Stimulated activated CD8-positive, alpha-beta memory T cell treated with anti-CD3 and anti-CD28 coated beads, Interleukin-12 subunit alpha, Interleukin-12 subunit beta, amount 100 ng/mL, for 24 hours (primary cell): Measurements from ENCODE around the gene UBTD1.
"Not testable (repeated sequence)": the region's sequence is repeated elsewhere in the genome, so short reads cannot be mapped to it uniquely, and the experiment has no call there.

Source experiments
- DNase-seq: peaks from one replicate; pipeline ENCODE4 v3.0.0-alpha.2; 2020; ENCODE audit errors: extremely low read depth

The UBTD1 gene

DNA sequence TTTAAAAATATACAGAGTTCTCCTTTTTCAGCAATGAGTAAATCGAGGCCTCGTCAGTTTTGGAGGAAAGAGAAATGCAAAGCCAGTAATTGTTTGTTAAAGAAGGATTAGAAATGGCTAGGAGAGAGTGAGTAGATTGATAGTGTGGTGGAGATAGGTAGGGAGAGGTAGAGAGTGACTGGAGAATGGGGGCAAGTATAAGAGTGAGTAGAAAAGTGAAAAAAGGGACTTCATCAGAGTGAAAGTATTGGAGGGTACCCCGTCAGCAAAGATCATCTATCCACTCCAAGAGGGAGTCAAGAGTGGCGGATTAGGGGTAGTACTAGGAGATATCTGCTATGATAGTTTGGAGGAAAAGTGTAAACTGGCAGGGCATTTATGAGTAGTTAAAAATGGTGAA, 64.6 kb downstream of the UBTD1 start:
- no peak for DNase-seq

DNA sequence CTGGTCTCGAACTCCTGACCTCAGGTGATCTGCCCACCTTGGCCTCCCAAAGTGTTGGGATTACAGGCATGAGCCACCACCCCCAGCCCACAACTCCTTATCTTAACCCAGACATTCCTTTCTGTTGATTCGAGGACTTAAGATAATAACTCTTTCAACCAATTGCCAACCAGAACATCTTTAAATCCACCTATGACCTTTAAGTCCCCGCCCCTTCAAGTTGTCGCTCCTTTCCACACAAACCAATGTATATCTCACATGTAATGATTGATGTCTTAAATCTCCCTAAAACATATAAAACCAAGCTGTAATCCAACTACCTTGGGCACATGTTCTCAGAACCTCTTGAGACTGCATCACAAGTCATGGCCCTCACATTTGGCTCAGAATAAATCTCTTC, 66.1 kb downstream of the UBTD1 start:
- no peak for DNase-seq

DNA sequence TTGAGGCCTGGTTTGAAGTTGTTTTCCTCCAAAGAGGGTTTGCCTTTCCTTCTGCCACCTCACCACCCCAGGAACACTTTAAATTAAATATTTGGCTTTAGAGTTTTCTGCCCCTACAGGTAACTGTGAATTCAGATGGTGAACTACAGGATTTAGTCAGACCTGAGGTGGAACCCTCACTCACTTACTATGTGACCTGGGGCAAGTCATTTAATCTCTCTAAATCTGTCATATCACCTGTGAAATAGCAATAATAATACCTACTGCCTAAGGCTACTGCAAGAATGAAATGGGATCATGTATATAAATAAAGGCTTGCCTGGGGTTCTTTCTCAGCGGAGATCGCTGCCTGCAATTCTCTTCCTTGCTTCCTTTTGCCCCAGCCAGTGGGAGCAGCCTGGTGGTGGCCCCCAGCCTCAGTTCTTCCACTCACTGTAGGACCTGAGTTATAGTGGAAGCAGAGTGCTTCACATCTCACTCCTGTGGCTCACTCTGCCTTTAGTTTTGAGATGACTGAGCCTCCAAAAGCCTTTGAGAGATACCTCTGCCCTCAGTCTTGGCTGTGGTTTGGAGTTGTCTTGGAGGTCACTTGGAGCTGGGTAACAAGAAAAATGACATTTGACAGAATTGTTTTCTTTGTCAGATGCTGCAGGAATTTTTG, 67.7 kb downstream of the UBTD1 start:
- no peak for DNase-seq

DNA sequence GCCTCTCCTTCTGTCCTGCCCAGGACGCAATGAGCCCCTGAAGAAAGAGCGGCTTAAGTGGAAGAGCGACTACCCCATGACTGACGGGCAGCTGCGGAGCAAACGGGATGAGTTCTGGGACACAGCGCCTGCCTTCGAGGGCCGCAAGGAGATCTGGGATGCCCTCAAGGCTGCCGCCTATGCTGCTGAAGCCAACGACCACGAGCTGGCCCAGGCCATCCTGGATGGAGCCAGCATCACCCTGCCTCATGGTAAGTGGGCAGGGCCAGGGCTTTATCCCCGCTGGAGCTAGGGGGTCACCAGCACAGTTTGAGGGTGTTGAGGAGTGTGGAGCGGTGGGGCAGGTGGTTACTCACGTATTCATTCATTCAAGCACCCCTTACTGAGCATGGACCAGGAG, 69.2 kb downstream of the UBTD1 start:
- DNase-seq: no peak

DNA sequence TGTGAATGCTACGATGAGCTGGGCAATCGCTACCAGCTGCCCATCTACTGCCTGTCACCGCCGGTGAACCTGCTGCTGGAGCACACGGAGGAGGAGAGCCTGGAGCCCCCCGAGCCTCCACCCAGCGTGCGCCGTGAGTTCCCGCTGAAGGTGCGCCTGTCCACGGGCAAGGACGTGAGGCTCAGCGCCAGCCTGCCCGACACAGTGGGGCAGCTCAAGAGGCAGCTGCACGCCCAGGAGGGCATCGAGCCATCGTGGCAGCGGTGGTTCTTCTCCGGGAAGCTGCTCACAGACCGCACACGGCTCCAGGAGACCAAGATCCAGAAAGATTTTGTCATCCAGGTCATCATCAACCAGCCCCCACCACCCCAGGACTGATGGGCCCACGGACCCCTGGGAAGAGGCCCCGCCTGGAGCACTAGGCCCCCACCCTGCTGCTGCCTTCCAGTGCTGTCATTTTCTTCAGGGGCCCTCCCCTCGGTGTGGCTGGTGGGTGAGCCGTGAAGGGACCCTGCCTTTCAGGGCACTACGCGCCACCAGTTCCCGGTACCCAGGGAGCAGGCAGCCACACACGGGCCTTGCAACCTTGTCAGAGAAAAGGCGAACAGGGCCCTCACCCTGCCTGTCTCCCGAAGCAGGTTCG, 71.5 kb downstream of the UBTD1 start:
- DNase-seq: no peak

DNA sequence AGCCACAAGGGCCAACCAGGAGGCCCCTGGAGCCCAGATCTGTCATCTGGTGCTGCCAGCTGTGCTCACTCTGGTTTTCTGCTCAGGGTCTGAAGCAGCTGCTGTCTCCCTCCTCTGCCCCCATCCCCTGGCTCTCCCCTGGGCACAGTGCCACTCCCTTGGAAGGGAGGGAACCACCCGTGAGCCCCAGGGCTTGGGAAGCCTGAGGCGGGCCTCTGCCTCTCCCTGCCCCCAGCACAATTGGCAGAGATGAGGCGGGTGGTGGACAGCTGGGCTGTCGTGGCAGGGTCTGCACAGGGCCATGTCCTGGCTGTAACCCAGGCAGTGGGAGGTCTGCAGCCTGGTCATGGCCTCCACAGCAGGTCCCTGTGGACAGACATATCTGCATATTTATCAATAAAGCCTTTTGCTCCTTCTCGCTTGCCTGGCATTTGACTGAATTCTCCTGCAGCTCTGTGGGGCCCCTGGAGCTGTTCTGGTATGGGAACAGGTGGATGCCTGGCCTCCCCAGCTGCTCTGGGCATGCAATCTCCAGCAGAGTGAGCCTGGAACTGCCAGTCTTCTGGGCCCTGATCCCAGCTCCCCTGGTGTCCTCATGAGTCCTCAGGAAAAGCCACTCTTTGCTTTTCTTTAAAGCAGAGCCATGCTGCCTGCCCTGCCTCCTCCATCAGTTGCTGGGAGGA, 72.2 kb downstream of the UBTD1 start:
- no peak for DNase-seq

DNA sequence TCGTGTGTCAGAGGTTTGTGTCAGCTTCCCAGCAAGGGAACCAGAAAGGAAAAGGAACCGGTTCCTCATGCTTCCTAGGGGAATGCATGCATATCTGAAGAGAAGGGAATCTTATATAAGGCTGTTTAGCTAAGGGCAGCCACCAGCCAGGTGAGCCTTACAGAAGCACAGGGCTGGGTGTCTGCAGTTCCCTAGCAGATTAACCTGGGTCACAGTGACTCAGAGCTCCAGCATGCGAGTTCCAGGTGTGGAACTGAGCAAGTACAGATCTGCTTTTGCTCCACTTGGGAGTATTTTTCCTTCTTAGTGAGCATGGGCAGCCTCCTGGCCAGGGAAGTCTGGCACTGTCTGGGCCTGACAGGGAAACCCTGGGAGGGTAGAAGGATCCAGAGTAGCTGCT, 72.9 kb downstream of the UBTD1 start:
- DNase-seq: no peak

DNA sequence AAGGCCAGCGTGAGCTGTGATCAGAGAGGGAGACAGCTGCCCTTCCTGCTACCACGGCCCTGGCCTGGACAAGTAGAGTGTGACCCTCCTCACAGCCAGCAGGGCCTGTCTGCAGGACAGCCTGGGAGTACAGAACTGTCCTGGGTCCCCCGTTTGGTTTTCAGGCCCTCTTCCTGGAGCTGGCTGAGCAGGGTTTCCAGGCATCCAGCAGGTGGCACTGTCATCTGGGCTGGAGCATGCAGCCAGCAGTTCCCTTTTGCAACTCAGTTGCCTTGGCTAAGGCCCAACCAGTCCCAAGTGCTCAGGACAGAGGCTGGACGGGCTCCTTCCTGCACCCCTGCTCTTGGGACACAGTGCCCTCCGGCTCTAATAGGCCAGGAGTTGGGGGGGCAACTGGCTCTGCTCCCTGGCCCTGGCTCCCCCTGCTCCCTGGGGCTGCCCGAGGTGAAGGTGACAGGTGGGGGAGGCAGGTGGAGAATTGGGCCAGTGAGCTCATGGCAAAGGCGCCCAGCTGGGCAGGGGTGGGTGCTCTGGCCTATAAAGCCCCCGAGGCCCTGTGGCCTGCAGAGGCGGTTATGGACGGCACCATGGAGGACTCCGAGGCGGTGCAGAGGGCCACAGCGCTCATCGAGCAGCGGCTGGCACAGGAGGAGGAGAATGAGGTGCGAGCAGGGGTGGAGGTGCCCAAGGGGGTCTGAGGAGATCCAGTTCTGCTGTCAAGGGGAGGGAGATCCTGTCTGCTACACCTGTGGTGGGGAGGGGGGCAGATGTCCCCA, 73.7 kb downstream of the UBTD1 start, which contains the start of gene ANKRD2:
TSS of gene ANKRD2 (plus strand) at position 566 of the 776 bp plus-strand sequence. CDS start at position 576, 10 bp downstream.
- DNase-seq: peak; percentile 19

DNA sequence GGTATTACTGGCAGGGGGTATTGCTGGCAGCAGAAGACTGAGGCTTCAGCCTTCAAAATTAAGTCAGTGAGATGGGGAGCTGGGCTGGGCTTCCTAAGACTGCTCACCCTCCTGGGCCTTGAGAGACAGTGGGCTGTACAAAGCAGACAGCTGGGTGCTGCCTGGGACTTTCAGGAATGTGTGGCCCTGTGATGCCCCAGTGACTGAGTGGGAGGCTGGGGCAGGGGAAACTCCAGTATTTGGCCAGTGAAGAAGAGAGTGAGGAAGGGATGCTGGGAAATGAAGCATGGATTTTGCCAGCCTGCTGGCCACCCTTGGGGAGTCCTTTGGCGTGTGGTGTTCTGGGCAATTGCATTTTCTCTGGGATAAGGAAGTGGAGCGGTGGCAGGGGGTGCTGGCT, 74.3 kb downstream of the UBTD1 start:
- no peak for DNase-seq

DNA sequence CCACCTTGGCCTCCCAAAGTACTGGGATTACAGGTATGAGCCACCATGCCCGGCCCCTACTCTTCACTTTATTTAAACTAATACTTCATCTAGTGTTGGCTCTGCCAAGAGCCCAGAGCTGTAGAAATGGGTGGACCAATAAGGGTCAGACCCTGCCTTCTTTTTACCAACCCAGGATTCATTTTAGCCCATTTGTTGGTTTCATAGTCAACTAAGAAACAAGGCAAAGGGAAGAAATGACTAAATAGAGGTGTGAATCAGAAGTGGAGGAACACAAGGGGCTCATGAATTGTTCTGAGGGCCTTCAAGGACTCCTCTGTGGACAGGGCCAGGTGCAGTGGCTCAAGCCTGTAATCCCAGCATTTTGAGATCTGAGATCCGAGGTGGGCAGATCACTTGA, 74.9 kb downstream of the UBTD1 start:
- no peak for DNase-seq

DNA sequence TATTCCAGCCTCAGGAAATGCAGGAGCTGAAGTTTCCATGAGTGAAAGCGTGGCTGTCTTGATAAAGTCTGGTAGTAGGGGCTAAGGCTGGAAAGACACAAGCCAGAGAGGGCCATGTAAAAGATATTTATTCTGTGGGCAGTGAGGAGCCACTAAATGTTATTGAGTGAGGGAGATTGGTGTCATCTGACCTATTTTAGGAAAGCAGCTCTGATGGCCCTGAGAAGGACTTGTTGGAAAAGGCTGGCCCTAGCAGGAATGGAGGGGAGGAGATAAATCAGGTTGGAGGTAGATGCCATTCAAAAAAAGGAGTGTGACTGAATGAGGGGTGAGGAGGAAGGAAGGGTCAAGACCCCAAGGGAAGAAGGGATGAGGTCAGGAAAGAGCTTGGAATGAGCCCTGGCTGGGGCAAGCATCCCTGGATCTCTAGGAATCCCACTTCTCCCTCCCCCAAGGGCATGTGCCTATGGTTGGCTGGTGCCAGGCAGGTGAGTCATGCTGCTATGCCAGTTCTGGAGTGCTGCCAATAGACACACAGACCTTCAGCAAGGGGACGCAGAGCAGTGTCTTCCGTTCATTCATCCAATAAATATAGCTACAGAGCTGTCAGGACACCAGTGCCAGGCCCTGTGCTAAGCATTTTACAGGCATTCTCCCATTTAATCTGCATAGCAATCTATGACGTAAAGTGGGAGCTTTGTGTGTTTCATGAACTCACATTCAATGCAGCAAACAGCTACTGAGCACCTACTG, 75.8 kb downstream of the UBTD1 start:
- no peak for DNase-seq

DNA sequence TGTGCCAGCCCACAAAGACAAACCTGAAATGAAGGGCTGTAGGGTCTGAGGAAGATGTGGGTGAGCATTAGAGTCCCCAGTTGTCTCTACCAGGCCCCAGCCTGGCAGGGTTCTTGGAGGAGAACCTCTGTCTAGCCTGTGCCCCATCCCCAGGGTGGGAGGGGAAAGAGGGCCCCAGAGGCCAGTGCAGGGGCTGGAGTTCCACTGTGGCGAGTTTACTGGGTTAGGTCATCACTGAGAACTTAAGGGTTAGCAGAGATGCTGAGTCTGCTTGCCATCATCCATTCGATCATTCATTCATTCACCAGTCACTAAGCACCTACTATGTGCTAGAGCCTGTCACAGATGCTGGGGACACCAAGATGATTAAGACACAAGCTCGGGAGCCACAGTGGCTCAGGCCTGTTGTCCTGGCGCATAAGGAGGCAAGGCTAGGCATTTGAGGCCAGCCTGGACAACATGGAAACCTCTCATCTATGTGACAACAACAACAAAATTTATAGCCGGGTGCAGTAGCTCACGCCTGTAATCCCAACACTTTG, 76.5 kb downstream of the UBTD1 start:
- no peak for DNase-seq

DNA sequence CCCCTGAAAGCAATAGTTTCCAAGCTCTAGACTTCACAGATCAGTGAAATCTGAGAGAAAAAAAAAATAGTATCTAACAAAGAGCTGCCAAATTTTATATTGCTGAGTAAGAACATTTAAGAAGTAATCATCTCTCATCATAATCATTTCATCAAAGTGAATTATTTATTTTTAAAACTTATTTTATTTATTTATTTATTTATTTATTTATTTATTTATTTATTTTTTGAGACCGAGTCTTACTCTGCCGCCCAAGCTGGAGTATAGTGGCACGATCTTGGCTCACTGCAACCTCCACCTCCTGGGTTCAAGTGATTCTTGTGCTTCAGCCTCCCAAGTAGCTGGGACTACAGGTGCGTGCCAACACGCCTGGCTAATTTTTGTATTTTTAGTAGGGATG, 77.8 kb downstream of the UBTD1 start:
- not testable (repeated sequence) for DNase-seq

DNA sequence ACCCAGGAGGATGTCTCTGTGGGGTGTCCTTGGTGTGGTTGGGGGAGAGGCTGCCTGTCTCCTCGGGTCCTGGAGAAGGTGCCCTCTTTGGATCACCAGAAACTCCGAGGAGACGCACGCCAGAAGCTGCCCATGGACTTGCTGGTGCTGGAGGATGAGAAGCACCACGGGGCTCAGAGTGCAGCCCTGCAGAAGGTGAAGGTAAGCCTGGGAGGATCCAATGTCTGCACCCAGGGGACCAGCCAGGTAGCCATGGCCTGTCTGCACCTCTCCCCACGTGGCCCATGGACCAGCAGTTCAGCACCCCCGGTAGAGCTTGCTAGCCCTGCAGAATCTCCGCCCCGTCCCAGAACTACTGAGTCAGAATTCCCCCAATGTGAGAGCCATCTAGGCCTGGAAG, 79.0 kb downstream of the UBTD1 start:
- no peak for DNase-seq

DNA sequence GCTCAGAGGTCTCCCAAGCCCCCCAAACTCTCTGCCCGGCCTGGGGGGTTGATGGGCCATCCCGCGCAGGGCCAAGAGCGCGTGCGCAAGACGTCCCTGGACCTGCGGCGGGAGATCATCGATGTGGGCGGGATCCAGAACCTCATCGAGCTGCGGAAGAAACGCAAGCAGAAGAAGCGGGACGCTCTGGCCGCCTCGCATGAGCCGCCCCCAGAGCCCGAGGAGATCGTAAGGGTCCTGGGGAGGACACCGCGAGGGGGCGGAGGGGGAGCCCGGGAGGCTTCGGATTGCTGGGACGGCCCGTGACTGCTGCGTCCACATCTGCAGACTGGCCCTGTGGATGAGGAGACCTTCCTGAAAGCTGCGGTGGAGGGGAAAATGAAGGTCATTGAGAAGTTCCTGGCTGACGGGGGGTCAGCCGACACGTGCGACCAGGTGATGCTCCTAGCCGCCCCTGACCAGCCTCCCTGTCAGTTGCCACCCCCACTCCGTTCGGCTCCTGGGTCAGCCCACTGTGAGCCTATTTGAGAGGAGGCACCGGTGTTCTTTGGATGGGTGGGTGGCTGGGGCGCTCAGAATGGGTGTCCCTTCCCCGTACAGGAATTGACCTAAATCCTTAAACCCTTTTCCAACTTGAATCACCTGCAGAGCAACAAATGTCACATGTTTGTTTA, 79.6 kb downstream of the UBTD1 start:
- DNase-seq: no peak

DNA sequence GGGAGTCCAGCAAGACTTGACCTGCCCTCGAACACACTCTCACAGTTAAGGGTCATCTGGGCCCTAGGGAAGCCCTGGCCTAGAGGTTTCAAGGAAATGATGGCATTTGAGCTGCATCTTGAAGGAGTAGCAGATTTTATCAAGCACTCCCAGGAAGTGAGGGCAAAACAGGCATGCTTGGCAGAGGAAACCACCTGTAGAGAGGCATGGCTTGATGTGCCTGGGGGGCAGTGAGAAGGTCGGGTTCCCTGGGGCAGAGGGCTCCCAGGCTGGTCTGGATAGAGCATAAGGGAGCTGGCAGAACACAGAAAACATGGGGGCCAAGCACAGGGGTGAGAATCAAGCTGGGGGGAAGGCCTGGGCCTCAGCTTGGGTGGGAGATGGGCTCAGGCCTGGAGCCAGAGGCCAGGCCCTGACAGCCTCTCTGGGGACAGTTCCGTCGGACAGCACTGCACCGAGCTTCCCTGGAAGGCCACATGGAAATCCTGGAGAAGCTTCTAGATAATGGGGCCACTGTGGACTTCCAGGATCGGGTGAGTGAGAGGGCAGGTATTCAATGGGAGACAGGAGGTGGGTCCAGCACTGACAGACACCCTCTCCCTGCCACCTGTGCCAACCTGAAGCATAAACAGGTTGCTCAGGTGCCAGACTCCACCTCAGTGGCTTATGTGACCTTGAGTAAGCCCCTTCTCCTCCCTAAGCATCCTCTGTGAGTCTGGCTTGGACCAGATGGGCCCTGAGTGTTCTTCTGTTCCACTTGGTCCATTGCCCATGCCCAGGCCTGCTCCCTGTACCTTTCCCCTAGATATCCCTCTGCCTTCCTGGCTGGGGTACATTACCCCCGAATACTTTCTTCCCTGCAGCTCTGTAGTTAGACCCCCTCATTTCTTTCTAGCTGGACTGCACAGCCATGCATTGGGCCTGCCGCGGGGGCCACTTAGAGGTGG, 82.0 kb downstream of the UBTD1 start:
- DNase-seq: no peak

DNA sequence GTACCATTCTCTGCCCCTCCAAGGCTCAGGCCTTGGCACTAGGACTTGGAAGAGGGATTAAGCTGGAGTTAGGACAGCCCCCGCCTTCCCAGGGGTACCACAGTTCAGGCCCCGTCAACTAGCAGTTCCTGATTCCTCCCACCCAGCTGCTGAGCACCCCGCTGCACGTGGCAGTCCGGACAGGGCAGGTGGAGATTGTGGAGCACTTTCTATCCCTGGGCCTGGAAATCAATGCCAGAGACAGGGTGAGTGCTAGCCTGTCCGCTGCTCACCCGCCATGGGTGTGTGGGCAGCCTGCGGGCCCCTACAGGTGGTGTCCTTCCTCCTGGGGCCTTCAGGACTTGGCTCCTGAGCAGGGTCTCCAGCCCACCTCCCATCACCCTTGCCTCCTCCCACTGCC, 83.4 kb downstream of the UBTD1 start:
- no peak for DNase-seq

DNA sequence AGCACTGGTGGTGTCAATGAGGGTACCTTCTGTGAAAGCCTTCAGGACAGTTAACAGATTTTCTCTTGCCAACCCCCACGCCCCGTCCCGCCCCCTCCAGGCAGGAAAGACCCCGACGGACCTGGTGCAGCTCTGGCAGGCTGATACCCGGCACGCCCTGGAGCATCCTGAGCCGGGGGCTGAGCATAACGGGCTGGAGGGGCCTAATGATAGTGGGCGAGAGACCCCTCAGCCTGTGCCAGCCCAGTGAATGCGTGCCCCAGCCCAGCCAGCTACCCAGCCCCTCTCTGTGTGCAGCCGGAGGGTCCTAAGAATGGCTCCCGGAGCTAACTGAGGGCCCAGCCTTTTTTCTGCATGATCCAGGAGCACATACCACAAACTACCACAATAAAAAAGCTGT, 84.8 kb downstream of the UBTD1 start:
- no peak for DNase-seq

DNA sequence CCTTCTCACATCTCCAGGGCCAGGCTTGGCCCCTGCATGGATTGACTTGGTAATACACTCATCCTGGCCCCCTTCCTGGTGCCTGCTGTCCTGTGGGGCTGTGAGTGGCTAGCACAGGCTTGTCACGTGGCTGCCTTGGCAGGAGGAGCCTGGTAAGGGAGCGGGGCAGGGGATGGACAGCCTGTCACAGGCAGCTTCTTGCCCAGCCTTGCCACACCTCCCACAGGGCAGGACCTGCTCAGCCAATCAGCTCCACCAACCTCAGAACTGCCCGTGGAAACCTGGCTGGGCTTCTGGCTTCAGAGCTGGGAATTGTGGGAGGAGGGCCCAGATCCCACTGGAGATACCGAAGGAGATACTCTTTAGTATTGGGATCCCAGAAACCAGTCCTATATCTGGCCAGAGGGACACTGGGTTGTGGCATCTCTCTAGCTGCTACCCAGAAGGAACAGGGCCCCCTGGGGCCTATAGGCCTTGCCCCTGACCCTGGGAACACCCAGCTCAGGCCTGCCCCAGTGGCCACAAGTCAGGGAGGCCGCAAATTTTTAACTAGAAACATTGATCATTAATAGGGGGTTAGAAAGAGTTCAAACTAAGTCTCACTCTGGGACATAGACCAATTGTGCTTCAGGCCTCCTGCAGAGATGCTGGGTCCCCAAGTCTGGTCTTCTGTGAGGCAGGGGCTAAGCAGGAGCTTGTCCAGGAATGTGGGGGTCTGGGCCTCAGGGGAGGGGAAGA, 85.5 kb downstream of the UBTD1 start, which contains the start of gene HOGA1:
TSS of gene HOGA1 (plus strand) at position 330 of the 738 bp plus-strand sequence. CDS start at position 645, 315 bp downstream.
- no peak for DNase-seq
